Endodermal cell (in vitro differentiated cells): ENCODE measurements around the gene BRI3BP. TPM values are rescaled to one million over a fixed set of nuclear protein-coding genes. Genes with fewer than 3 reads are reported as not detected.
A peak's percentile ranks its signal among the peaks of the same experiment; 100 is the strongest.

Source experiments
- DNase-seq: peaks from one replicate; pipeline ENCODE4 v3.0.0-alpha.2; 2017
- H3K27ac ChIP-seq: 2 replicates; pipeline ENCODE4 v1.5.1; 2013; ENCODE audit warnings: mild to moderate bottlenecking, low read depth, low read length, moderate library complexity
- H3K27me3 ChIP-seq: 2 replicates; pipeline ENCODE4 v1.6.1; 2013; ENCODE audit warnings: mild to moderate bottlenecking, low read length, moderate library complexity; ENCODE audit not compliant: insufficient read depth, control insufficient read depth, poor library complexity, severe bottlenecking
- H3K36me3 ChIP-seq: 2 replicates; pipeline ENCODE4 v1.7.0; 2013; ENCODE audit warnings: mild to moderate bottlenecking, low read length, moderate library complexity; ENCODE audit not compliant: control insufficient read depth, insufficient read depth
- H3K4me1 ChIP-seq: one replicate; pipeline ENCODE4 v1.7.0; 2013; ENCODE audit warnings: low read length; ENCODE audit not compliant: control insufficient read depth, insufficient read depth
- H3K4me3 ChIP-seq: 2 replicates; pipeline ENCODE4 v1.5.1; 2013; ENCODE audit warnings: mild to moderate bottlenecking, low read length, moderate library complexity
- H3K9ac ChIP-seq: 2 replicates; pipeline ENCODE4 v1.6.1; 2013; ENCODE audit warnings: mild to moderate bottlenecking, low read length, moderate library complexity; ENCODE audit not compliant: poor library complexity, severe bottlenecking; ENCODE audit errors: extremely low read depth
- H3K9me3 ChIP-seq: 2 replicates; pipeline ENCODE4 v1.6.1; 2013; ENCODE audit warnings: mild to moderate bottlenecking, low read length, moderate library complexity; ENCODE audit not compliant: control insufficient read depth
- H3K27ac Mint-ChIP-seq: 2 replicates; pipeline ENCODE4 v1.8.0; 2020; ENCODE audit warnings: mixed read lengths
- H3K27me3 Mint-ChIP-seq: 2 replicates; pipeline ENCODE4 v1.8.0; 2021; ENCODE audit warnings: mild to moderate bottlenecking, mixed read lengths; ENCODE audit not compliant: insufficient read depth
- H3K36me3 Mint-ChIP-seq: 2 replicates; pipeline ENCODE4 v1.8.0; 2020; ENCODE audit warnings: low read depth, mixed read lengths
- H3K4me1 Mint-ChIP-seq: 2 replicates; pipeline ENCODE4 v1.8.0; 2020; ENCODE audit warnings: mixed read lengths
- H3K4me3 Mint-ChIP-seq: 2 replicates; pipeline ENCODE4 v1.8.0; 2020; ENCODE audit warnings: mild to moderate bottlenecking, moderate library complexity, mixed read lengths
- H3K9me3 Mint-ChIP-seq: 2 replicates; pipeline ENCODE4 v1.8.0; 2020; ENCODE audit warnings: mild to moderate bottlenecking, mixed read lengths
- WGBS, 2 experiments: methylation state at CpG; one replicate each; pipeline versions ENCODE4 v1.1.5 to v1.1.7; 2013; ENCODE audit warnings: missing lambda C conversion rate in 2 of 2, mixed read lengths in 1 of 2; ENCODE audit not compliant: insufficient coverage in 1 of 2, insufficient read length in 1 of 2; 5-methylcytosine and 5-hydroxymethylcytosine counted together
- total RNA-seq, 2 donors: library from RNA; stranded (reverse); fragmentation: NEBNext Ultra II Directional in 1 of 2; extraction: Animal tissue kit (Norgen Biotek cat#: 25700) in 1 of 2; gene quantifications; 2 replicates in 1 of 2; 3 replicates in 1 of 2; pipeline ENCODE4 v1.2.1, GENCODE V29; 2021
- TF ChIP-seq, protein P1 (sequence below): fragments of 200-600 bp; sonication (generic); conservative IDR thresholded peaks from 2 replicates; pipeline ENCODE4 v1.5.0; 2021; ENCODE audit warnings: antibody characterized with exemption, mild to moderate bottlenecking

Gene BRI3BP
- total RNA-seq, 2 donors from 2014 or later, result 10.5 to 16.0 TPM

- DNase-seq, result peak; percentile 97
- H3K27ac Mint-ChIP-seq, result peak within 1 kb of the TSS; percentile 92
- H3K9me3 Mint-ChIP-seq, result peaks cover 21% of the 10 kb centered on the region
- WGBS, 2 experiments, result 0 to 2% methylated on average over 12 to 78 of the region's 80 CpGs
- peak within 1 kb of the TSS; percentile 79 for H3K4me3 Mint-ChIP-seq
- Histone ChIP-seq H3K9me3 (peaks cover 9% of the 10 kb centered on the region), H3K4me3 (peak within 1 kb of the TSS; percentile 90), H3K36me3 (peaks cover 8% of the 10 kb centered on the region), H3K27ac (no peak within 1 kb of the TSS), H3K27me3 (no peaks in the 10 kb centered on the region), H3K9ac (peak within 1 kb of the TSS; percentile 73), H3K4me1 (no peaks in the 10 kb centered on the region)
- peaks cover 21% of the 10 kb centered on the region for H3K4me1 Mint-ChIP-seq
- TF ChIP-seq, protein P1, sequence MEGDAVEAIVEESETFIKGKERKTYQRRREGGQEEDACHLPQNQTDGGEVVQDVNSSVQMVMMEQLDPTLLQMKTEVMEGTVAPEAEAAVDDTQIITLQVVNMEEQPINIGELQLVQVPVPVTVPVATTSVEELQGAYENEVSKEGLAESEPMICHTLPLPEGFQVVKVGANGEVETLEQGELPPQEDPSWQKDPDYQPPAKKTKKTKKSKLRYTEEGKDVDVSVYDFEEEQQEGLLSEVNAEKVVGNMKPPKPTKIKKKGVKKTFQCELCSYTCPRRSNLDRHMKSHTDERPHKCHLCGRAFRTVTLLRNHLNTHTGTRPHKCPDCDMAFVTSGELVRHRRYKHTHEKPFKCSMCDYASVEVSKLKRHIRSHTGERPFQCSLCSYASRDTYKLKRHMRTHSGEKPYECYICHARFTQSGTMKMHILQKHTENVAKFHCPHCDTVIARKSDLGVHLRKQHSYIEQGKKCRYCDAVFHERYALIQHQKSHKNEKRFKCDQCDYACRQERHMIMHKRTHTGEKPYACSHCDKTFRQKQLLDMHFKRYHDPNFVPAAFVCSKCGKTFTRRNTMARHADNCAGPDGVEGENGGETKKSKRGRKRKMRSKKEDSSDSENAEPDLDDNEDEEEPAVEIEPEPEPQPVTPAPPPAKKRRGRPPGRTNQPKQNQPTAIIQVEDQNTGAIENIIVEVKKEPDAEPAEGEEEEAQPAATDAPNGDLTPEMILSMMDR, result peak; percentile 19
- no peaks in the 10 kb centered on the region for H3K27me3 Mint-ChIP-seq
- H3K36me3 Mint-ChIP-seq, result peaks cover 17% of the 10 kb centered on the region
Measured at GRCh38 chr12:125065021-125065918, 71.8 kb downstream of the BRI3BP start, which contains the start of gene AACS. TSS of gene AACS (plus strand) at chr12:125065435. CDS start at chr12:125065585, 150 bp downstream.

- Mint-ChIP-seq H3K27me3 (no peaks in the 10 kb centered on the region), H3K4me3 (peak overlapping the region; percentile 79), H3K36me3 (peaks cover 17% of the 10 kb centered on the region), H3K9me3 (peaks cover 15% of the 10 kb centered on the region), H3K4me1 (peaks cover 21% of the 10 kb centered on the region), H3K27ac (peak overlapping the region; percentile 76)
- peak; percentile 69 for DNase-seq
- Histone ChIP-seq H3K9ac (peak overlapping the region; percentile 73), H3K36me3 (peaks cover 15% of the 10 kb centered on the region), H3K9me3 (peaks cover 7% of the 10 kb centered on the region), H3K4me1 (no peaks in the 10 kb centered on the region), H3K27ac (no peak overlapping the region), H3K4me3 (peak overlapping the region; percentile 89), H3K27me3 (no peaks in the 10 kb centered on the region)
- WGBS, 2 experiments, result 33 to 47% methylated on average over 4 to 18 of the region's 18 CpGs
- TF ChIP-seq, protein P1, result no peak
Measured at GRCh38 chr12:125065919-125066570, 72.6 kb downstream of the BRI3BP start.

DNA sequence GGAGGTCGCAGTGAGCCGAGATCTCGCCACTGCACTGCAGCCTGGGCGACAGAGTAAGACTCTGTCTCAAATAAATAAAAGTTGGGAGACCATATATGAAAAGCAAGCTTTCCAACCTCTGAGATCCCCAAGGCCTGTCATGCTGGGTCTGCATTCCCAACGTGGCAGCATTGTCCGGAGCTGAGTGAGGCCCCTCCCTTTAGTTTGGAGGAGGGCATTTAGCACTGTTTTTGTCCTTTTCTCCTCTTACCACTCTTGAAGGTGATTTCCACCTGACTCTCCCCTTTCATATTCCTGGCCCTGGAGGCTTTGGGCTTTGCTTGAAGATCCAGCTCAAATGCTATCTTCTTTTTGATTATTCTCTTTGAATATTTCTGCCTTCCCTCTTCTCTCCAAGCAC, 74.9 kb downstream of the BRI3BP start:
- Histone ChIP-seq H3K9me3 (no peaks in the 10 kb centered on the region), H3K9ac (no peak overlapping the region), H3K36me3 (peaks cover 31% of the 10 kb centered on the region), H3K4me1 (no peaks in the 10 kb centered on the region), H3K4me3 (no peak overlapping the region), H3K27me3 (no peaks in the 10 kb centered on the region), H3K27ac (no peak overlapping the region)
- TF ChIP-seq, protein P1, result no peak
- Mint-ChIP-seq H3K27me3 (no peaks in the 10 kb centered on the region), H3K4me1 (peaks cover 21% of the 10 kb centered on the region), H3K27ac (no peak overlapping the region), H3K9me3 (no peaks in the 10 kb centered on the region), H3K4me3 (no peak overlapping the region), H3K36me3 (peaks cover 33% of the 10 kb centered on the region)
- WGBS, 2 experiments, result 82 to 100% methylated on average over 4 to 6 of the region's 6 CpGs
- no peak for DNase-seq
